ENCODE data around the gene MUCL1. TPM values are rescaled to one million over a fixed set of nuclear protein-coding genes. Genes with fewer than 3 reads are reported as not detected.

Gene MUCL1
- total RNA-seq (ENCODE audit: unreplicated experiment): 15.4 TPM
- long read RNA-seq, partial matches to known transcripts: 0 of 1 reads
- long read RNA-seq, other reads (novel, unspliced or antisense): 0 of 1 reads

DNA sequence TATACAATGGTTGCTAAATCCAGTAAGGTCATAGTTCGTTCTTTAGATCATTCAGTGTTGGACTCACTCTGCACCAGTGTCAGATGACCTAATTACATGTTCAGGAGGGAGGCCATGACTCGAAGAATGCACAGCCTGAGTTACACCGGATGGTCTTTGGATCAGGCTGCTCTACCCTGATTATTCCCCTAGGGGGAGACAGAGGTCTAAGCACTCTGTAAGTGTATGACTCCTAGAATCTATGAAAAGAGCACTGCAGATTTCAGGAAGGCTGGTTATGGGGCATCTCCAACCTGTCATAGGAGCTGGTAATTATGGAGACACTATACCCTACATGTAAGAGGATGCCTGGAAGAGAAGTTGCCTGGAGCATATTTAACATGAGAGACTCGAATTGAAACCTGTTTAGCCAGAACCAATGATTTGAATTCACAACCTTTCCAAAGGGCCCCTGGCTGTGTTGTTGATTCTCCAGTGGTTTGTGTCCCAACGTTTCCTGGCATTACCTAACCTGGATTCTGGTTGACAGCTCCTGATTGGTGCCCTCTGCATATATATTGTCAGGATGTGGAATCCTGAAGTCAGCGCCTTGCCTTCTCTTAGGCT is at the start of gene MUCL1:
Gene MUCL1 (plus strand): TSS at position 584 of the 606 bp plus-strand sequence. CDS start 67 bp downstream, outside the sequence.
- Mint-ChIP-seq H3K4me1 (ENCODE audit: unreplicated experiment) (peaks cover 3% of the 10 kb centered on the region), H3K9me3 (ENCODE audit: unreplicated experiment) (no peaks in the 10 kb centered on the region), H3K27me3 (ENCODE audit: unreplicated experiment) (no peaks in the 10 kb centered on the region), H3K4me3 (ENCODE audit: unreplicated experiment) (no peak within 1 kb of the TSS), H3K36me3 (ENCODE audit: low read depth, unreplicated experiment) (no peaks in the 10 kb centered on the region), H3K27ac (ENCODE audit: unreplicated experiment) (no peak within 1 kb of the TSS)
- peak; percentile 82 for TF ChIP-seq CTCF (IDR thresholded peaks at IDR 0.05; ENCODE audit: unreplicated experiment)
- peak; percentile 73 for DNase-seq (ENCODE audit: low spot score)

GRCh38 chr12:54821676-54822075 is 32.6 kb upstream of the MUCL1 start:
- H3K36me3 Mint-ChIP-seq (ENCODE audit: low read depth, unreplicated experiment): peaks cover 15% of the 10 kb centered on the region
- no peak for TF ChIP-seq CTCF (IDR thresholded peaks at IDR 0.05; ENCODE audit: unreplicated experiment)
- no peaks in the 10 kb centered on the region for H3K4me1 Mint-ChIP-seq (ENCODE audit: unreplicated experiment)
- DNase-seq (ENCODE audit: low spot score): no peak
- peaks cover 4% of the 10 kb centered on the region for H3K27me3 Mint-ChIP-seq (ENCODE audit: unreplicated experiment)
- H3K4me3 Mint-ChIP-seq (ENCODE audit: unreplicated experiment): no peak overlapping the region
- H3K9me3 Mint-ChIP-seq (ENCODE audit: unreplicated experiment): peaks cover 8% of the 10 kb centered on the region
- H3K27ac Mint-ChIP-seq (ENCODE audit: unreplicated experiment): no peak overlapping the region

GRCh38 chr12:54824402-54824801 is 29.9 kb upstream of the MUCL1 start:
- Mint-ChIP-seq H3K4me3 (ENCODE audit: unreplicated experiment) (no peak overlapping the region), H3K4me1 (ENCODE audit: unreplicated experiment) (peaks cover 5% of the 10 kb centered on the region)
- no peak for DNase-seq (ENCODE audit: low spot score)

DNA sequence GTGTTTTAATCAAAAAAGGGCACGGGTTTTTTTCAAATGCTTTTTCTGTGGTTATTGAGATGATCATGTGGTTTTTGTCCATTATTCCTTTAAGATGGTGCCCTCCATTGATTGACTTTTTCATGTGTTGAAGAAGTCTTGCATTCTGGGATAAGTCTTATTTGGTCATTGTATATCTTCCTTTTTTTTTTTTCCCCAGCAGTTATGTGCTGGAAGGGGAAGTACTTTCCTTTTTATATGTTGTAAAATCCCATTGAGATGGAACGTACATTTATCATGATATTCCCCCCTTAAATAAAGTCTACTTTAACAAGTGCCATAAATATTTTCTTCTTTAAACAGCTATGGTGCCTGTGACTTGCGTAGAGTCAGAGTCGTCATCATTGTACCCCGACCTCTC is 24.8 kb upstream of the MUCL1 start:
- Mint-ChIP-seq H3K4me1 (ENCODE audit: unreplicated experiment) (peaks cover 19% of the 10 kb centered on the region), H3K36me3 (ENCODE audit: low read depth, unreplicated experiment) (no peaks in the 10 kb centered on the region), H3K27me3 (ENCODE audit: unreplicated experiment) (no peaks in the 10 kb centered on the region), H3K27ac (ENCODE audit: unreplicated experiment) (peak overlapping the region; percentile 68), H3K4me3 (ENCODE audit: unreplicated experiment) (no peak overlapping the region), H3K9me3 (ENCODE audit: unreplicated experiment) (no peaks in the 10 kb centered on the region)
- no peak for DNase-seq (ENCODE audit: low spot score)
- no peak for TF ChIP-seq CTCF (IDR thresholded peaks at IDR 0.05; ENCODE audit: unreplicated experiment)

More at GRCh38 chr12:54824402-54824801, 29.9 kb upstream of the MUCL1 start:
- H3K9me3 Mint-ChIP-seq (ENCODE audit: unreplicated experiment): peaks cover 8% of the 10 kb centered on the region
- peaks cover 15% of the 10 kb centered on the region for H3K36me3 Mint-ChIP-seq (ENCODE audit: low read depth, unreplicated experiment)
- H3K27me3 Mint-ChIP-seq (ENCODE audit: unreplicated experiment): peaks cover 4% of the 10 kb centered on the region
- peak; percentile 73 for TF ChIP-seq CTCF (IDR thresholded peaks at IDR 0.05; ENCODE audit: unreplicated experiment)
- H3K27ac Mint-ChIP-seq (ENCODE audit: unreplicated experiment): no peak overlapping the region

DNA sequence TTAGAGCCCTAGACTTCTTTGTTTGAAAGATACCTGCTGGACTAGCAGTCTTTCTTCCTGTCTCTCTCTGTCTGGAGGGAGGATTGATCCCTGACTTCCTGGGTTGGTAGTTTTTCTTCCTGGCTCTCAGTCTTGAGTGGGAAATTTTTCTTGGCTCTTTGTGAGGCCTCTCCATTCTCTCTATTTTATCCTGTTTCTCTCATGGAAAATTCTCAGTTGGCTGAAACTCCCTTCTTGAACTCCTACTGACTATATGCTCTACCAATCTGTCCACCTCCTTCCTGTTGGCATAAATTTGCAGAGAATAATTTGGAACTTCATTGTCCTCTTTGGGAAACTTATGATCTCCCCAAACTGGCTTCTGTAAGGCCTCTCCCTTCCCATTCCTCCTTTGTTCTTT is 24.1 kb upstream of the MUCL1 start:
- no peak for TF ChIP-seq CTCF (IDR thresholded peaks at IDR 0.05; ENCODE audit: unreplicated experiment)
- H3K27ac Mint-ChIP-seq (ENCODE audit: unreplicated experiment): peak overlapping the region; percentile 73
- H3K4me1 Mint-ChIP-seq (ENCODE audit: unreplicated experiment): peaks cover 19% of the 10 kb centered on the region
- H3K27me3 Mint-ChIP-seq (ENCODE audit: unreplicated experiment): no peaks in the 10 kb centered on the region
- H3K4me3 Mint-ChIP-seq (ENCODE audit: unreplicated experiment): no peak overlapping the region
- H3K9me3 Mint-ChIP-seq (ENCODE audit: unreplicated experiment): no peaks in the 10 kb centered on the region
- no peak for DNase-seq (ENCODE audit: low spot score)
- H3K36me3 Mint-ChIP-seq (ENCODE audit: low read depth, unreplicated experiment): no peaks in the 10 kb centered on the region
